ENCODE data around the gene ECM1.

The ECM1 gene

GRCh38 chr1:150513351-150513791 lies 5.5 kb downstream of the ECM1 start:
- no peak for DNase-seq

GRCh38 chr1:150514260-150514659 lies 6.4 kb downstream of the ECM1 start:
- DNase-seq = no peak

DNA sequence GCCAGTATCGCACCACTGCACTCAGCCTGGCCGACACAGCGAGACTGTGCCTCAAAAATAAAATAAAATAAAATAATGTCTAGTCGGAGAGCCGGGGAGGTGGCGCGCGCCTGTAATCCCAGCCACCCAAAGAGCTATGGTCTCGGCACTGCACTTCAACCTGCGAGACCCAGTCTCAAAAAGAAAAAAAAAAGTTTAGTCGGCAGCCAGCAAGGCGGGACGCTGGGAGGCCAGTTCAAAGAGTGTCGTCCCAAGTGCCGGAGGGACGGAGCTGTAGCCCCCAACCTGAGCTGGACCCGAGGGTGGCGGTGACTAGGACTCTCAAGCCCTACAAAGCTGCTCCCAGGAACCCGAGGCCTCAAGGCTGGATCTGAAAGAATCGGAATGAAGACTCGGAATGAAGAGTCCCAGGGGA lies 7.0 kb downstream of the ECM1 start:
- no peak for DNase-seq

DNA sequence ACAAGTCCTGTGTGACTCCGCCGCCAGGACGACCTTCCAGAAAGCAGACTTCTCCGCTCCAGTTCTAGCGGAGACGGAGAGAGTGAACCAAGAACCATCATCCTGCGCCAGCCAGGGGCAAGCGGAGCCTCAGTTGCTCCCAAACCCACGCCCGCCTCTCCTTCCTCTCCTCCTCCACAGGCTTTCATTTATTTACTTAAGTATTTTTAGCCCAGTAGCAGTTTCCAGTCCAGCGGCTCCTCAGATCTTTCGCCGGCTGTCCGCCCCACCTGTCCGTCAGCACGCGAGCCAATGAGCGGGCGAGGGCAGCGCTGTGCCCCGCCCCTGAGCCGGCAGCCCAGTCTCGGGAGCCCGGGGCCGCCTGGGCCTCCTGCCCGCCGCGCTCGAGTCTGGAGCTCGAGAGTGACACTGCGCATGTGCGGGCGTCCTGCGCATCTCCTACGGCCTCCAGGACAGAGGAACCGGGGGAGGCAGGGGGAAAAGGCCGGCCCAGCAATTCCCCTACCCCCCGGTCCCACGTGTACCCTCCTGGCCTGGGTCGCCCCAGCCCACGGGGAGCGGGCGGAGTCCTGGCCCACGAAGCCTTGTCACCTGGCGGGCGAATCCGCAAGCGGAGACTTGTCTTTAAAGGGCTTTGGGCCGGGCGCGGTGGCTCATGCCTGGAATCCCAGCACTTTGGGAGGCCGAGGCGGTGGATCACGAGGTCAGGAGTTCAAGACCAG lies 7.6 kb downstream of the ECM1 start, which contains the start of gene FALEC:
TSS of gene FALEC (plus strand) at position 425 of the 722 bp plus-strand sequence.
- DNase-seq = peak; percentile 89

- peak; percentile 32 for DNase-seq
Observed at GRCh38 chr1:150516050-150516591, 8.2 kb downstream of the ECM1 start.

DNA sequence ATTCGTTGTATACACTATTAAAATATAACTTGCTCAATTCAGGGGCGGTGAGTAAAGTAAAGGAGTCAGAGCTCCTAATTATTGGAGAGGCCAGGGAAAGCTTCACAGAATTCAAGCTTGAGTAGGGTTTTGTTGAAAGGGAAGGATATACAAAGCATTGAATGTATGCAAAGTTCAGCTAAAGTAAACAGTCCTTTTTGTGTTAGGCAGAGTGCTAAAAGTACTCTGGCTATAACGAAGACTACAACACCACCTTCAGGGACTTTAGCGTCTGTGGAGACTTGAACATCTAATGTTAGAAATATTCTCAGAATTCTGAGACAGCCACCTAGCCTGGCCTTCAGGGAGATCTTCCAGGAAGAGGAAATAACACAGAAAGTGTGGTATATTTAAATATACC lies 8.7 kb downstream of the ECM1 start:
- peak; percentile 32 for DNase-seq

GRCh38 chr1:150521196-150521968 lies 13.5 kb downstream of the ECM1 start:
- no peak for DNase-seq

- DNase-seq = no peak
Observed at GRCh38 chr1:150525348-150525747, 17.4 kb downstream of the ECM1 start.

- DNase-seq = no peak
Observed at GRCh38 chr1:150528196-150528595, 20.3 kb downstream of the ECM1 start.

DNA sequence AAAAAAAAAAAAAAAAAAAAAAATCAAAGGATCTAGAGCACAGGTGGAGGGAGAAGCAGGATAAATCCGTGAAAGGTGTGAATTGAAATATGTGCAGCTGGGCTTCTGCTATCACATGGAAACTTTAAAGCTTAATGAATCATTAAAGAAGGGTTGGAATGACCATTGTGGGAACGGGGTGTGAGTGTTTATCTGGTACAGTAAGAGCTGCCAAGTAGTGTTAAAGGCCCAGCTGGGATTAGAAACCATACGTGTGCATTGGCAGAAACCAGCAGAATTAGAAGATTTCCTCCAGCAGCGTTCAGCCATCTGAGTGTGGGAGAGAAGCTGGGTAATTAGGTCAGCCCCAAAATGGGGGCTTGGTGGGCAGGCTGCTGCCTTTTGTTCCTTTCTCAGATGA lies 21.1 kb downstream of the ECM1 start:
- DNase-seq = no peak

- DNase-seq = no peak
Observed at GRCh38 chr1:150530491-150531159, 22.7 kb downstream of the ECM1 start.

- no peak for DNase-seq
Observed at GRCh38 chr1:150532860-150533259, 25.0 kb downstream of the ECM1 start.

GRCh38 chr1:150534002-150534401 lies 26.1 kb downstream of the ECM1 start:
- DNase-seq = no peak

GRCh38 chr1:150535511-150536287 lies 27.8 kb downstream of the ECM1 start:
- DNase-seq = no peak

DNA sequence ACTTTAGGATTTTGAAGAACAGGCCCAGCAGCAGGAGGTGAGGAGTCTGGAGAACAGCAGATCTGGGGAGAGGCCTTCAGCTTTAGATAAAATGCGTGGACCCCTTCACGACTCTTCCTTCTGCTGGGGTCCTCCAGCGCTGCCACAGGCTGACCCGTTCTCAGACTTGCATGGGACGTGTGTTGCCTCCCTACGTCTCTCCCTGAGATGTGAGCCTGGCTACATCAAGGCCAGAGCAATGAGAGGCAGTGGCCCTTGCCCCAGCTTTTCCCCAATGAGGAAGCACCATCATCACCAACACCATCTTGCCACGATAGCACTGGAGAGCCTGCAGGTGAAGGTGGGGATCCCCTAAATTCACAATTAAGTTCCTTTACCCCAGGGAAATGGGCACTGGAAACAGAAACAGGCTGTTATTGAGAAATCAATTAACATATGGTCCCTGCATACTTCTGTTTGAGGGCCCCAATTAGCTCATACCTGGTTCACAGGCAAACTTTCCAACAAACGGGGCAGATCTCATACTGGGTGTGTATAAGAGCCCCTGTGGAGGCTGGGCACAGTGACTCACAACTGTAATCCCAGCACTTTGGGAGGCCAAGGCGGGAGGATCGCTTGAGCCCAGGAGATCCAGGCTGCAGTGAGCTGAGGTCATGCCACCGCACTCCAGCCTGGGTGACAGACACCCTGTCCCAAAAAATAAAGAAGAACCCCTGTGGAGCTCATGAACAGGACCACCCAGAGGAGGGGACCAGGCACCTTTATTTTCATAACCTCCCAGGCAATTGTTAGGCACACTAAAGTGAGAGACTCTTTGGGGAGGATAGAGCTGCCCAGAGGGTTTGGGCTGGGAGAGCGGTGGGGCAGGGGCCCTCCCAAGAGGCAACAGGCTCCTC lies 29.2 kb downstream of the ECM1 start:
- no peak for DNase-seq

DNA sequence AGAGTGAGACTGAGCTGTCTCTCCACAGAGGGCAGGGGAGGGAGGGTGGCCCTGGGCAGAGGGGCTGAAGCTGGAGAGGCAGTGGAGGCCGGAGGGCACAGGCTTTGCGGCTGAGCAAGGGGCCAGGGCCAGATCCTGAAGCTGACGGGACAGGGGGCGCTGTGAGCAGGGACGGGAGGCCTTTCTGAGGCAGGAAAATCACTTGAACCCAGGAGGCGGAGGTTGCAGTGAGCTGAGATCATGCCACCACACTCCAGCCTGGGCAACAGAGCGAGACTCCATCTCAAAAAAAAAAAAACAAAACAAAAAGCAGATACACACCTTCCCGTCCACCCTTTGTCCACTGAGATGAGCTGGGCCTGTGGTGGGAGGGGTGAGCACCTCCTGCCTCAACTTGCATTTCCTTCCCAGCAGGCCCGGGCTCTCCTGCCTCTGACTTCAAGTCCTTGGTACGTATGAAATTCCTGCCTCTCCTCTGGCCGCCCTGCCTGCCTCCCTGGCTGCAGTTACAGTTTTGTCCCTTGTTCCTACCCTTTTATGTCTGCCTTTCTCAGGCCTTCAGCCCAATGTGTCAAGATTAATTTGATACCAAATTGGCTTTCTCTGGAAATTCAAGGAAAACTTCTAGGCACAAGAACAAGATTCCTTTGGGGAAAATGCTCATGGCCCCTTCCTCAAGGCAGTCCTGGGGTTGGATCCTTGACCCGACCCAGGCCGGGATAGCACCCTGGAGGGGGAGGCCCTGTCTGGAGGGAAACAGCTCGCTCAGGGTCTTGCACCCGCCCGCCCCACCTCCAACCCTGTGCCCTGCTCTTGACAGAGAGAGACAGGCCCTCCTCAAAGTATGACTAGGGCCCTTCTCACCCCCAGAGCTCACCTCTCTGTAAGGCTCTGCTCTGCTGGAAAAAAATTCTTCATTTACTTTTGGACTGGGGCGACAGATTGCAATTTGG lies 30.1 kb downstream of the ECM1 start:
- DNase-seq = no peak

- no peak for DNase-seq
Observed at GRCh38 chr1:150543500-150544143, 35.7 kb downstream of the ECM1 start.

DNA sequence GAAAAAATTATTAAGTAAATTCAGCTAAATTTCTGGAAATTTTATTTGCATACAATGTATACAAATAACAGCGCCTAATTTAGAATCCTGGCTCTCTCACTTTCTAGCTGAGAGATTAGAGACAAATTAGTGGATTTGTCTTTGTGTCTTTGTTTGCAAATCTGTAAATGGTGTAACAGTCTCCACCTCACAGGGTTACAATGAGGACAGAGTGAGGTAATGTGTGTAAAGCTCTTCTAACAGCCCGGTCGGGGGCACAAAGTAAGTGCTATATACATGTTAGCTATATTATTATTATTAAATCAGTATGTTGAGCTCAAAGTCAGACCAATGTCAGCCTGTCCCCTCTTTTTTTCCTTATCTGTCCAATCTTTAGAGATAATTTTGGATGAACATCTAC lies 36.3 kb downstream of the ECM1 start:
- no peak for DNase-seq

DNA sequence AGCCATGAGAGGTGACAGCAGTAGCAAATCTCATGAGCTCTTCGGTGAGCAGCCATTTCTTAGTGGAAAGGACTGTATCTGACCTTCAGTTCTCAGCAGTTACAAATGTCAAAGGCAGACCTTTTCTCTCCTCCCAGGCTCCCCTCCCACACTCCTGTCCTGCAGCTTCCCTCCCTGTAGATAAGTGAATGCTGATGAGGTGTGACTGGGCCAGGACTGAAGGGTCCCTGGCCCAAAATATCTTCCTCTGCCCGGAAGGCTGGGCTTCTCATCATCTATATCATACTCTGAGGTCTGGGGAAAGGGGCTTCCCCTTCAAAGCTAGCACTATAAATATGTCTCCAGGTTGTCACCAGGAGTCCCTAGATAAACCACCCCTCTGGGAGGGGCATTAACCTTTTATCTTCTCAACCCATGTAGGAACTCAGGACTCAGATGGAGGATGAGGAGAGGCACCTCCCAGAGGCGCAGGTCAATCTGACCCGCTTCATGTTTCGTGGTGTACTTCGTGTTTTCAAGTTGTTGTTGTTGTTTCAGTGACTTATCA lies 37.6 kb downstream of the ECM1 start:
- no peak for DNase-seq
